ENCODE results near the gene ARCN1. TPM values are rescaled to one million over a fixed set of nuclear protein-coding genes. Genes with fewer than 3 reads are reported as not detected.

The ARCN1 gene
- total RNA-seq, 2 experiments from 2014 or later, result 51.0 to 98.9 TPM

DNA sequence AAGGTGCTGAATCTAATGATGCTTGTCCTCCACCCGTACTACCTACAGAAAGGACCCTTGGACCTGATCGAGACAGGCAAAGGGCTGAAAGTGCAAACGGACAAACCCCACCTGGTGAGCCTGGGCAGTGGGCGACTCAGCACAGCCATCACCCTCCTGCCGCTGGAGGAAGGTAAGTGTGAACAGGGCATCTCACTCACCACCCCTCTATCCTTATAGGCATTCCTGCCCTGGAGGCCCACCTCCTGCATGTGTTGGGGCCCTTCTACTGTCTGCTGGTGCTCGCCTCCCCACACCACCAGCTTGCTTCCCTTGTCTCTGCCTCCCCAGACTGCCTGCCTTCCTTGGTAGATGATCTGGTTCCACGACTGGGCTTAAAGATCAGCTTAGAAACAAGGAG lies 42.3 kb downstream of the ARCN1 start:
- Histone ChIP-seq H3K4me1 (ENCODE audit: insufficient read depth, low read length, poor library complexity, severe bottlenecking) (peaks cover 10% of the 10 kb centered on the region), H2AFZ (ENCODE audit: low read length) (no peak overlapping the region), H3K4me3 (ENCODE audit: low read depth, low read length, poor library complexity, severe bottlenecking) (no peak overlapping the region), H3K4me2 (ENCODE audit: low read length) (no peak overlapping the region), H3K36me3 (ENCODE audit: insufficient read depth, low read length) (no peaks in the 10 kb centered on the region), H3K79me2 (ENCODE audit: insufficient read depth, low read depth, low read length) (no peaks in the 10 kb centered on the region), H4K20me1 (ENCODE audit: insufficient read depth, low read length) (no peaks in the 10 kb centered on the region), H3K9me2 (ENCODE audit: insufficient read depth, low read length) (no peaks in the 10 kb centered on the region), H3K9me3 (ENCODE audit: low read length) (no peaks in the 10 kb centered on the region), H3K27ac (ENCODE audit: low read depth, low read length, poor library complexity, severe bottlenecking) (no peak overlapping the region)
- no peak for DNase-seq (ENCODE audit: low spot score)
- intact Hi-C loops (cut with micrococcal nuclease; ENCODE audit: unreplicated experiment), result no loop called here
- POLR2A ChIA-PET, result interaction anchor here (0.6 to 0.9 kb wide), 3 partner anchors 45 to 1001 kb away, joined by 3 to 4 read pairs (median 3); no protein-coding TSS in a partner anchor
- no TSS peak for BruUV-seq (replicated peaks)
- TF ChIP-seq CTCF (conservative IDR thresholded peaks at IDR 0.05; ENCODE audit: low read length), result no peak
- no peak for TF ChIP-seq EZH2phosphoT487 (IDR thresholded peaks at IDR 0.05; ENCODE audit: borderline replicate concordance, low read depth, low read length)
- CTCF ChIA-PET (ENCODE audit: unreplicated experiment), result interaction anchor here (0.7 kb wide), 1 partner anchor 1093 kb away, joined by 3 read pairs; no protein-coding TSS in a partner anchor

- Histone ChIP-seq H3K4me3 (ENCODE audit: low read depth, low read length, poor library complexity, severe bottlenecking) (no peak overlapping the region), H2AFZ (ENCODE audit: low read length) (no peak overlapping the region), H4K20me1 (ENCODE audit: insufficient read depth, low read length) (no peaks in the 10 kb centered on the region), H3K79me2 (ENCODE audit: insufficient read depth, low read depth, low read length) (no peaks in the 10 kb centered on the region), H3K36me3 (ENCODE audit: insufficient read depth, low read length) (no peaks in the 10 kb centered on the region), H3K9me3 (ENCODE audit: low read length) (no peaks in the 10 kb centered on the region), H3K4me2 (ENCODE audit: low read length) (no peak overlapping the region), H3K4me1 (ENCODE audit: insufficient read depth, low read length, poor library complexity, severe bottlenecking) (peaks cover 3% of the 10 kb centered on the region), H3K27ac (ENCODE audit: low read depth, low read length, poor library complexity, severe bottlenecking) (no peak overlapping the region), H3K9me2 (ENCODE audit: insufficient read depth, low read length) (no peaks in the 10 kb centered on the region)
- no peak for DNase-seq (ENCODE audit: low spot score)
- ChIA-PET CTCF (ENCODE audit: unreplicated experiment) (no interaction called here), POLR2A (no interaction called here)
- TF ChIP-seq CTCF (conservative IDR thresholded peaks at IDR 0.05; ENCODE audit: low read length) (no peak), EZH2phosphoT487 (IDR thresholded peaks at IDR 0.05; ENCODE audit: borderline replicate concordance, low read depth, low read length) (no peak)
- intact Hi-C loops (cut with micrococcal nuclease; ENCODE audit: unreplicated experiment), result loop anchor here (5.0 kb wide), 1 partner anchor 468 kb away; no protein-coding TSS in a partner anchor
- BruUV-seq (replicated peaks), result no TSS peak
Measured at GRCh38 chr11:118615282-118615975, 43.2 kb downstream of the ARCN1 start.

- Histone ChIP-seq H3K79me2 (ENCODE audit: insufficient read depth, low read depth, low read length) (no peaks in the 10 kb centered on the region), H3K9me2 (ENCODE audit: insufficient read depth, low read length) (no peaks in the 10 kb centered on the region), H4K20me1 (ENCODE audit: insufficient read depth, low read length) (no peaks in the 10 kb centered on the region), H3K27ac (ENCODE audit: low read depth, low read length, poor library complexity, severe bottlenecking) (no peak overlapping the region), H2AFZ (ENCODE audit: low read length) (no peak overlapping the region), H3K4me3 (ENCODE audit: low read depth, low read length, poor library complexity, severe bottlenecking) (no peak overlapping the region), H3K4me1 (ENCODE audit: insufficient read depth, low read length, poor library complexity, severe bottlenecking) (no peaks in the 10 kb centered on the region), H3K36me3 (ENCODE audit: insufficient read depth, low read length) (no peaks in the 10 kb centered on the region), H3K9me3 (ENCODE audit: low read length) (no peaks in the 10 kb centered on the region), H3K4me2 (ENCODE audit: low read length) (no peak overlapping the region)
- ChIA-PET CTCF (ENCODE audit: unreplicated experiment) (no interaction called here), POLR2A (interaction anchor here (0.6 kb wide), 1 partner anchor 594 kb away, joined by 3 read pairs; no protein-coding TSS in a partner anchor)
- BruUV-seq (replicated peaks), result no TSS peak
- no peak for TF ChIP-seq EZH2phosphoT487 (IDR thresholded peaks at IDR 0.05; ENCODE audit: borderline replicate concordance, low read depth, low read length)
- no peak for TF ChIP-seq CTCF (conservative IDR thresholded peaks at IDR 0.05; ENCODE audit: low read length)
- intact Hi-C loops (cut with micrococcal nuclease; ENCODE audit: unreplicated experiment), result loop anchor here (5.0 kb wide), 1 partner anchor 469 kb away; no protein-coding TSS in a partner anchor
- no peak for DNase-seq (ENCODE audit: low spot score)
Measured at GRCh38 chr11:118615976-118616371, 43.8 kb downstream of the ARCN1 start.

Measured in OCI-LY7 (cell line).